ENCODE data around the gene THSD4.

THSD4 gene

GRCh38 chr15:71465131-71465955, 350.1 kb downstream of the THSD4 start:
- Histone ChIP-seq H3K27ac (replicated peaks) (no peak overlapping the region), H3K27me3 (ENCODE audit: insufficient read depth, poor library complexity, severe bottlenecking) (no peaks in the 10 kb centered on the region), H3K4me3 (replicated peaks; ENCODE audit: insufficient read depth, low read length) (no peak overlapping the region)
- no peak for DNase-seq (ENCODE audit: low read depth in 1 of 2, low spot score in 1 of 2)
- no peak for TF ChIP-seq GABPA (IDR thresholded peaks at IDR 0.05; ENCODE audit: low read depth)
- no peak for TF ChIP-seq POLR2AphosphoS5 (IDR thresholded peaks at IDR 0.05; ENCODE audit: low read depth)
- TF ChIP-seq REST (IDR thresholded peaks at IDR 0.05; ENCODE audit: insufficient replicate concordance, low read depth), result no peak

GRCh38 chr15:71468715-71469114, 353.4 kb downstream of the THSD4 start:
- no peak for TF ChIP-seq GABPA (IDR thresholded peaks at IDR 0.05; ENCODE audit: low read depth)
- no peak for TF ChIP-seq REST (IDR thresholded peaks at IDR 0.05; ENCODE audit: insufficient replicate concordance, low read depth)
- TF ChIP-seq SPI1 (IDR thresholded peaks at IDR 0.05; ENCODE audit: borderline replicate concordance, low read depth), result no peak
- TF ChIP-seq POLR2AphosphoS5 (IDR thresholded peaks at IDR 0.05; ENCODE audit: low read depth), result no peak
- H3K27ac ChIP-seq (replicated peaks), result no peak overlapping the region
- H3K4me3 ChIP-seq (replicated peaks; ENCODE audit: insufficient read depth, low read length), result no peak overlapping the region
- no peaks in the 10 kb centered on the region for H3K27me3 ChIP-seq (ENCODE audit: insufficient read depth, poor library complexity, severe bottlenecking)
- no peak for DNase-seq (ENCODE audit: low read depth in 1 of 2, low spot score in 1 of 2)

- DNase-seq (ENCODE audit: low read depth in 1 of 2, low spot score in 1 of 2), result no peak
- TF ChIP-seq REST (IDR thresholded peaks at IDR 0.05; ENCODE audit: insufficient replicate concordance, low read depth), result no peak
- no peak for TF ChIP-seq CTCF (IDR thresholded peaks at IDR 0.05; ENCODE audit: insufficient read depth, low read length)
- TF ChIP-seq POLR2AphosphoS5 (IDR thresholded peaks at IDR 0.05; ENCODE audit: low read depth), result no peak
- no peak for TF ChIP-seq GABPA (IDR thresholded peaks at IDR 0.05; ENCODE audit: low read depth)
- TF ChIP-seq SPI1 (IDR thresholded peaks at IDR 0.05; ENCODE audit: borderline replicate concordance, low read depth), result no peak
- H3K27me3 ChIP-seq (ENCODE audit: insufficient read depth, poor library complexity, severe bottlenecking), result no peaks in the 10 kb centered on the region
Observed at GRCh38 chr15:71469413-71469812, 354.1 kb downstream of the THSD4 start.

GRCh38 chr15:71471347-71471746, 356.1 kb downstream of the THSD4 start:
- H3K4me3 ChIP-seq (replicated peaks; ENCODE audit: insufficient read depth, low read length), result no peak overlapping the region
- H3K27ac ChIP-seq (replicated peaks), result no peak overlapping the region
- H3K27me3 ChIP-seq (ENCODE audit: insufficient read depth, poor library complexity, severe bottlenecking), result no peaks in the 10 kb centered on the region
- TF ChIP-seq CTCF (IDR thresholded peaks at IDR 0.05; ENCODE audit: insufficient read depth, low read length) (no peak), GABPA (IDR thresholded peaks at IDR 0.05; ENCODE audit: low read depth) (no peak), REST (IDR thresholded peaks at IDR 0.05; ENCODE audit: insufficient replicate concordance, low read depth) (no peak), POLR2AphosphoS5 (IDR thresholded peaks at IDR 0.05; ENCODE audit: low read depth) (no peak), SPI1 (IDR thresholded peaks at IDR 0.05; ENCODE audit: borderline replicate concordance, low read depth) (no peak)
- no peak for DNase-seq (ENCODE audit: low read depth in 1 of 2, low spot score in 1 of 2)

More at GRCh38 chr15:71469413-71469812, 354.1 kb downstream of the THSD4 start:
- no peak overlapping the region for H3K27ac ChIP-seq (replicated peaks)
- H3K4me3 ChIP-seq (replicated peaks; ENCODE audit: insufficient read depth, low read length), result no peak overlapping the region

Measured in HL-60 (cell line).